DND-41 (cell line): ENCODE measurements around the gene CDK3.

Experiments used
- EZH2 ChIP-seq: IDR thresholded peaks from 3 replicates; pipeline ENCODE4 v1.6.1; 2012; ENCODE audit warnings: borderline replicate concordance, low read depth, mild to moderate bottlenecking, moderate library complexity, low read length, inconsistent platforms; ENCODE audit not compliant: severe bottlenecking
- TF ChIP-seq, protein P1 (sequence below): IDR thresholded peaks from 2 replicates; pipeline ENCODE4 v1.5.1; 2012; ENCODE audit warnings: borderline replicate concordance, low read length, moderate library complexity, mild to moderate bottlenecking; ENCODE audit not compliant: poor library complexity, severe bottlenecking; ENCODE audit errors: extremely low read depth

DNA sequence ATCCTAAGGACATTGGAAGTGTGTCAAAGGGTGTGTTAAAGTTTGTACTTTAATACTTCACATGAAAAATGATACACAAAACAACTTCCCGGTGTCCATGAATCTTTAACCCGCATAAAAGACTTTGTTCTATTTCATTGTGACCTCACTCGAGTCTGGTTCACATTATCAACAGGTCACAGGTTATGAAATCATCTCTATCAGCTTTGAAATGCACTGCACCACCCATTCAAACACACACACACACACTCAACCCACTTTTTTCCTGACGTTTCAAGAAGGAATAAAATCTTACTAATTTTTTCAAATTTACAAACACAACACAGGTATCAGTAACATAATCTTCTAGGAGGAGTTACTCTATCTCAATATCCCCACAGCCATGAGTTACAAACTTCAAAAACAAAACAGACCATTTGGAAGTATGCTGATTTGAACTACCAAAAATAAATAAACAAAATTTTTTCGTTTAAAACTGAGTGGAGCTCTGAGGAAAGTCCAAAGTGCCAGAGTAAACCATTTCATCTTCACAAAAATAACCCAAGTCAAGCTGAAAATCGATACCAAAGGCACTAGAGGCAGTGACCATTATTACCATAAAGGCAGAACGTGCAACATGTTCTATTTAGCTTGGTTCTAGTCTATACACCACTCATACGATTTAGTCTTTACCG lies 24.3 kb upstream of the CDK3 start:
- TF ChIP-seq, protein P1, sequence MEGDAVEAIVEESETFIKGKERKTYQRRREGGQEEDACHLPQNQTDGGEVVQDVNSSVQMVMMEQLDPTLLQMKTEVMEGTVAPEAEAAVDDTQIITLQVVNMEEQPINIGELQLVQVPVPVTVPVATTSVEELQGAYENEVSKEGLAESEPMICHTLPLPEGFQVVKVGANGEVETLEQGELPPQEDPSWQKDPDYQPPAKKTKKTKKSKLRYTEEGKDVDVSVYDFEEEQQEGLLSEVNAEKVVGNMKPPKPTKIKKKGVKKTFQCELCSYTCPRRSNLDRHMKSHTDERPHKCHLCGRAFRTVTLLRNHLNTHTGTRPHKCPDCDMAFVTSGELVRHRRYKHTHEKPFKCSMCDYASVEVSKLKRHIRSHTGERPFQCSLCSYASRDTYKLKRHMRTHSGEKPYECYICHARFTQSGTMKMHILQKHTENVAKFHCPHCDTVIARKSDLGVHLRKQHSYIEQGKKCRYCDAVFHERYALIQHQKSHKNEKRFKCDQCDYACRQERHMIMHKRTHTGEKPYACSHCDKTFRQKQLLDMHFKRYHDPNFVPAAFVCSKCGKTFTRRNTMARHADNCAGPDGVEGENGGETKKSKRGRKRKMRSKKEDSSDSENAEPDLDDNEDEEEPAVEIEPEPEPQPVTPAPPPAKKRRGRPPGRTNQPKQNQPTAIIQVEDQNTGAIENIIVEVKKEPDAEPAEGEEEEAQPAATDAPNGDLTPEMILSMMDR = no peak
- no peak for TF ChIP-seq EZH2
